C4-2B (cell line): ENCODE results near the gene CD52.

Experiments
- ZFX ChIP-seq: fragments of 450-650 bp; IDR thresholded peaks from 2 replicates; pipeline ENCODE4 v1.6.1; 2017
- TF ChIP-seq, protein P1 (sequence below): fragments of 450-650 bp; conservative IDR thresholded peaks from 2 replicates; pipeline ENCODE4 v1.5.1; 2017; ENCODE audit warnings: mild to moderate bottlenecking

DNA sequence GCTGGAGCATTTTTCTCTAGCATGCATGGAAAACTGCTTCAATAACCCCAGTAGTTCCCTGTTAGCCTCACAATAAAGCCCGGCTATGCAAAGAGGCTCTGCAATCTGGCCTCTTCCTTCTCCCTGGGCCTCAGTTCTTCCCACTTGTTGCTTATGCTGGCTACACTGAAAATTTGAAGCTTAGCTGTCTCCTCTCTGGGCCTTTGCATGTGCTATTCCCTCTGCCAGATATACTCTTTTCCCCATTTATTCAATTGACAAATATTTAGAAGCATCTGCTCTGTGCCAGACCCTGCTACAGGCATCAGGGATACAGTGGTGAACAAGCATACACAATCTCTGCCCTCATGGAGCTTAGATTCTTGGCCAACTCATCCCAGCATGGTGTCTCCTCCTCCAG lies 20.9 kb downstream of the CD52 start:
- TF ChIP-seq, protein P1, sequence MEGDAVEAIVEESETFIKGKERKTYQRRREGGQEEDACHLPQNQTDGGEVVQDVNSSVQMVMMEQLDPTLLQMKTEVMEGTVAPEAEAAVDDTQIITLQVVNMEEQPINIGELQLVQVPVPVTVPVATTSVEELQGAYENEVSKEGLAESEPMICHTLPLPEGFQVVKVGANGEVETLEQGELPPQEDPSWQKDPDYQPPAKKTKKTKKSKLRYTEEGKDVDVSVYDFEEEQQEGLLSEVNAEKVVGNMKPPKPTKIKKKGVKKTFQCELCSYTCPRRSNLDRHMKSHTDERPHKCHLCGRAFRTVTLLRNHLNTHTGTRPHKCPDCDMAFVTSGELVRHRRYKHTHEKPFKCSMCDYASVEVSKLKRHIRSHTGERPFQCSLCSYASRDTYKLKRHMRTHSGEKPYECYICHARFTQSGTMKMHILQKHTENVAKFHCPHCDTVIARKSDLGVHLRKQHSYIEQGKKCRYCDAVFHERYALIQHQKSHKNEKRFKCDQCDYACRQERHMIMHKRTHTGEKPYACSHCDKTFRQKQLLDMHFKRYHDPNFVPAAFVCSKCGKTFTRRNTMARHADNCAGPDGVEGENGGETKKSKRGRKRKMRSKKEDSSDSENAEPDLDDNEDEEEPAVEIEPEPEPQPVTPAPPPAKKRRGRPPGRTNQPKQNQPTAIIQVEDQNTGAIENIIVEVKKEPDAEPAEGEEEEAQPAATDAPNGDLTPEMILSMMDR: no peak
- TF ChIP-seq ZFX: no peak
